HepG2 (cell line): ENCODE measurements around the gene CYB5D1. TPM values are rescaled to one million over a fixed set of nuclear protein-coding genes. Genes with fewer than 3 reads are reported as not detected.

Experiments
- ATRX ChIP-seq: sonication (generic); formaldehyde crosslinking; IDR thresholded peaks from 2 replicates; pipeline ENCODE4 v1.4.0; 2020; ENCODE audit warnings: missing genetic modification reagents, borderline replicate concordance
- BATF2 ChIP-seq: sonication (generic); formaldehyde crosslinking; IDR thresholded peaks from 2 replicates; pipeline ENCODE4 v1.8.0; 2022; ENCODE audit warnings: mild to moderate bottlenecking, missing genetic modification reagents, moderate library complexity
- ERF ChIP-seq: IDR thresholded peaks from 2 replicates; pipeline ENCODE4 v1.6.1; 2018; ENCODE audit warnings: missing biosample characterization, missing genetic modification reagents
- HCFC1 ChIP-seq: fragments of 150-350 bp; IDR thresholded peaks from 2 replicates; pipeline ENCODE4 v1.6.1; 2014; ENCODE audit warnings: low read depth, low read length
- HMGXB4 ChIP-seq, 2 experiments: sonication (generic) in 1 of 2; formaldehyde crosslinking in 1 of 2; IDR thresholded peaks; 2 replicates each; pipeline versions ENCODE4 v1.4.0 to v1.6.1; 2018 to 2020; ENCODE audit warnings: missing genetic modification reagents in 2 of 2, borderline replicate concordance in 1 of 2, low read depth in 1 of 2, mild to moderate bottlenecking in 1 of 2, missing biosample characterization in 1 of 2
- HNRNPUL1 ChIP-seq: fragments of 200-400 bp; formaldehyde crosslinking; IDR thresholded peaks from 2 replicates; pipeline ENCODE4 v1.6.1; 2017; ENCODE audit warnings: low read depth, mild to moderate bottlenecking, low read length, moderate library complexity
- KIAA2018 ChIP-seq: sonication (generic); formaldehyde crosslinking; IDR thresholded peaks from 2 replicates; pipeline ENCODE4 v1.5.0; 2020; ENCODE audit warnings: mild to moderate bottlenecking, missing genetic modification reagents, borderline replicate concordance
- MIER2 ChIP-seq: IDR thresholded peaks from 2 replicates; pipeline ENCODE4 v1.6.1; 2016; ENCODE audit warnings: missing biosample characterization, missing genetic modification reagents
- NAIF1 ChIP-seq: sonication (generic); formaldehyde crosslinking; IDR thresholded peaks from 2 replicates; pipeline ENCODE4 v1.5.0; 2020; ENCODE audit warnings: mild to moderate bottlenecking, missing genetic modification reagents, borderline replicate concordance
- RBFOX2 ChIP-seq: fragments of 200-400 bp; formaldehyde crosslinking; IDR thresholded peaks from 2 replicates; pipeline ENCODE4 v1.6.1; 2017; ENCODE audit warnings: low read depth, mild to moderate bottlenecking, low read length
- SAP130 ChIP-seq: IDR thresholded peaks from 2 replicates; pipeline ENCODE4 v1.6.1; 2016; ENCODE audit warnings: low read depth
- ZKSCAN5 ChIP-seq: sonication (generic); formaldehyde crosslinking; IDR thresholded peaks from 2 replicates; pipeline ENCODE4 v1.5.1; 2020; ENCODE audit warnings: mild to moderate bottlenecking, missing genetic modification reagents
- ZNF333 ChIP-seq: sonication (generic); formaldehyde crosslinking; IDR thresholded peaks from 2 replicates; pipeline ENCODE4 v1.4.0; 2020; ENCODE audit warnings: mild to moderate bottlenecking, missing genetic modification reagents, borderline replicate concordance
- ZNF441 ChIP-seq: sonication (generic); formaldehyde crosslinking; IDR thresholded peaks from 2 replicates; pipeline ENCODE4 v1.7.0; 2021; ENCODE audit warnings: missing genetic modification reagents, borderline replicate concordance
- ZNF543 ChIP-seq: sonication (generic); formaldehyde crosslinking; IDR thresholded peaks from 2 replicates; pipeline ENCODE4 v1.4.0; 2020; ENCODE audit warnings: mild to moderate bottlenecking, missing genetic modification reagents
- ZNF570 ChIP-seq: sonication (generic); formaldehyde crosslinking; IDR thresholded peaks from 2 replicates; pipeline ENCODE4 v1.4.0; 2020; ENCODE audit warnings: mild to moderate bottlenecking, missing genetic modification reagents, borderline replicate concordance
- ZNF616 ChIP-seq: sonication (generic); formaldehyde crosslinking; IDR thresholded peaks from 2 replicates; pipeline ENCODE4 v1.5.0; 2020; ENCODE audit warnings: low read depth, mild to moderate bottlenecking, missing genetic modification reagents
- ZNF772 ChIP-seq: sonication (generic); formaldehyde crosslinking; IDR thresholded peaks from 2 replicates; pipeline ENCODE4 v1.5.0; 2020; ENCODE audit warnings: mild to moderate bottlenecking, missing genetic modification reagents
- ZNF879 ChIP-seq: sonication (generic); formaldehyde crosslinking; IDR thresholded peaks from 2 replicates; pipeline ENCODE4 v1.8.1; 2023; ENCODE audit warnings: missing genetic modification reagents
- polyA plus RNA-seq, 8 experiments: library from polyadenylated mRNA; depleted of rRNA in 3 of 8; stranded (reverse) in 7 of 8; unstranded in 1 of 8; fragments of >200 nt; fragmentation: Illumina TruSeq in 4 of 8; extraction: Trizol in 4 of 8; gene quantifications; 2 replicates each; pipeline versions ENCODE4 v1.2.1 to v1.2.3, GENCODE V29; 2011 to 2016; ENCODE audit warnings: low read depth in 4 of 8, missing spikeins in 1 of 8, mixed read lengths in 1 of 8; ENCODE audit not compliant: insufficient read depth in 1 of 8
- total RNA-seq, 5 experiments: library from RNA; depleted of rRNA; stranded (reverse); fragments of >200 nt; fragmentation: Illumina TruSeq; extraction: Trizol; gene quantifications; 2 replicates each; pipeline ENCODE4 v1.2.3, GENCODE V29; 2016; ENCODE audit warnings: low read depth in 1 of 5

CYB5D1 gene
- total and polyA plus RNA-seq, 2 of the 13 experiments (the other 11 are each of a cell fraction or from before 2014, with no cell fraction given), result 8.9 to 17.0 TPM

- TF ChIP-seq KIAA2018 (no peak), NAIF1 (CRISPR knock-in tag) (no peak), ZNF441 (no peak), HCFC1 (no peak), SAP130 (CRISPR knock-in tag) (peak; percentile 79), HMGXB4 (CRISPR knock-in tag; IDR thresholded peaks at IDR 0.05; ENCODE audit: borderline replicate concordance in 1 of 2, low read depth in 1 of 2) (0 out of 4 replicates have a peak, but pooled peaks of 1 of the 2 experiments have one; percentile 26), HNRNPUL1 (no peak), BATF2 (CRISPR knock-in tag) (no peak), ZNF333 (CRISPR knock-in tag) (no peak), ERF (no peak), ZNF570 (CRISPR knock-in tag) (no peak), MIER2 (CRISPR knock-in tag) (no peak), ATRX (CRISPR knock-in tag) (no peak), ZNF772 (no peak), ZKSCAN5 (CRISPR knock-in tag) (no peak), RBFOX2 (peak; percentile 90), ZNF879 (CRISPR knock-in tag) (no peak), ZNF543 (CRISPR knock-in tag) (no peak), ZNF616 (CRISPR knock-in tag) (no peak)
These were observed 13.3 kb upstream of the CYB5D1 start (continued) for GRCh38 chr17:7844292-7845154.
